Ovary (tissue), 3 donors: Measurements from ENCODE around the gene AADACL2.

Source experiments
- EP300 ChIP-seq: sonication (generic); formaldehyde crosslinking; IDR thresholded peaks from one replicate; pipeline ENCODE4 v1.6.1; 2017; ENCODE audit warnings: antibody characterized with exemption
- POLR2A ChIP-seq: fragments of 450-650 bp; IDR thresholded peaks from one replicate; pipeline ENCODE4 v1.6.1; 2017; ENCODE audit warnings: antibody characterized with exemption, mild to moderate bottlenecking, moderate library complexity
- TF ChIP-seq, protein P1 (sequence below), 3 donors: fragments of 450-650 bp in 2 of 3; fragments of 200-600 bp in 1 of 3; IDR thresholded peaks; one replicate each; pipeline versions ENCODE4 v1.5.1 to v1.8.0; 2016 to 2022; ENCODE audit warnings: antibody characterized with exemption in 3 of 3, mild to moderate bottlenecking in 1 of 3
- donor health status: DM: no; HTN: no; CAD: no.

GRCh38 chr3:151750678-151751077 is 17.0 kb downstream of the AADACL2 start:
- TF ChIP-seq, protein P1, sequence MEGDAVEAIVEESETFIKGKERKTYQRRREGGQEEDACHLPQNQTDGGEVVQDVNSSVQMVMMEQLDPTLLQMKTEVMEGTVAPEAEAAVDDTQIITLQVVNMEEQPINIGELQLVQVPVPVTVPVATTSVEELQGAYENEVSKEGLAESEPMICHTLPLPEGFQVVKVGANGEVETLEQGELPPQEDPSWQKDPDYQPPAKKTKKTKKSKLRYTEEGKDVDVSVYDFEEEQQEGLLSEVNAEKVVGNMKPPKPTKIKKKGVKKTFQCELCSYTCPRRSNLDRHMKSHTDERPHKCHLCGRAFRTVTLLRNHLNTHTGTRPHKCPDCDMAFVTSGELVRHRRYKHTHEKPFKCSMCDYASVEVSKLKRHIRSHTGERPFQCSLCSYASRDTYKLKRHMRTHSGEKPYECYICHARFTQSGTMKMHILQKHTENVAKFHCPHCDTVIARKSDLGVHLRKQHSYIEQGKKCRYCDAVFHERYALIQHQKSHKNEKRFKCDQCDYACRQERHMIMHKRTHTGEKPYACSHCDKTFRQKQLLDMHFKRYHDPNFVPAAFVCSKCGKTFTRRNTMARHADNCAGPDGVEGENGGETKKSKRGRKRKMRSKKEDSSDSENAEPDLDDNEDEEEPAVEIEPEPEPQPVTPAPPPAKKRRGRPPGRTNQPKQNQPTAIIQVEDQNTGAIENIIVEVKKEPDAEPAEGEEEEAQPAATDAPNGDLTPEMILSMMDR (IDR thresholded peaks at IDR 0.05) = no peak
- TF ChIP-seq POLR2A = no peak
- TF ChIP-seq EP300 = no peak
